ENCODE data around the gene PSPN. TPM values are rescaled to one million over a fixed set of nuclear protein-coding genes. Genes with fewer than 3 reads are reported as not detected.

Gene PSPN
- total RNA-seq, 6 experiments from 2014 or later: 0.55 to 1.9 (median 1.0) TPM

- peaks cover 0 to 52% (median 24%) of the 10 kb centered on the region in 4 donors for H3K36me3 ChIP-seq
- intact Hi-C loops (cut with DNase I): no loop called here
- no peak for ATAC-seq
Observed at GRCh38 chr19:6378486-6378885, 2.8 kb upstream of the PSPN start.

GRCh38 chr19:6378041-6378440, 2.3 kb upstream of the PSPN start:
- TF ChIP-seq CTCF (IDR thresholded peaks at IDR 0.05): no peak
- TF ChIP-seq POLR2A (IDR thresholded peaks at IDR 0.05): no peak
- WGBS (ENCODE audit: insufficient coverage, low coverage, low lambda C conversion rate, missing lambda C conversion rate): 72% methylated on average over 4 of the region's 6 CpGs
- H3K36me3 ChIP-seq: peaks cover 0 to 48% (median 22%) of the 10 kb centered on the region in 4 donors
- no peak overlapping the region for H3K4me3 ChIP-seq
- no peaks in the 10 kb centered on the region for H3K9me3 ChIP-seq
- H3K27ac ChIP-seq: no peak overlapping the region
- H3K4me1 ChIP-seq: no peaks in the 10 kb centered on the region
- intact Hi-C loops (cut with DNase I): no loop called here
- DNase-seq (no peak), ATAC-seq (no peak)
- no peaks in the 10 kb centered on the region for H3K27me3 ChIP-seq

More at GRCh38 chr19:6378486-6378885, 2.8 kb upstream of the PSPN start:
- no peak overlapping the region for H3K4me3 ChIP-seq
- H3K27ac ChIP-seq: no peak overlapping the region
- H3K27me3 ChIP-seq: no peaks in the 10 kb centered on the region
- 62% methylated on average over 2 of the region's 9 CpGs for WGBS (ENCODE audit: insufficient coverage, low coverage, low lambda C conversion rate, missing lambda C conversion rate)
- TF ChIP-seq CTCF (IDR thresholded peaks at IDR 0.05): no peak
- no peak for TF ChIP-seq POLR2A (IDR thresholded peaks at IDR 0.05)
- DNase-seq: no peak
- H3K4me1 ChIP-seq: no peaks in the 10 kb centered on the region
- H3K9me3 ChIP-seq: no peaks in the 10 kb centered on the region

GRCh38 chr19:6376512-6377190, 918 bp upstream of the PSPN start:
- no peak overlapping the region for H3K4me3 ChIP-seq
- DNase-seq (no peak), ATAC-seq (no peak)
- peaks cover 0 to 5% (median 3%) of the 10 kb centered on the region in 4 donors for H3K4me1 ChIP-seq
- 84% methylated on average over 14 of the region's 19 CpGs for WGBS (ENCODE audit: insufficient coverage, low coverage, low lambda C conversion rate, missing lambda C conversion rate)
- TF ChIP-seq CTCF (IDR thresholded peaks at IDR 0.05) (no peak), POLR2A (IDR thresholded peaks at IDR 0.05) (no peak)
- no peaks in the 10 kb centered on the region for H3K27me3 ChIP-seq
- H3K9me3 ChIP-seq: no peaks in the 10 kb centered on the region
- H3K27ac ChIP-seq: no peak overlapping the region
- intact Hi-C loops (cut with DNase I): no loop called here
- peaks cover 0 to 34% (median 15%) of the 10 kb centered on the region in 4 donors for H3K36me3 ChIP-seq

GRCh38 chr19:6374711-6375410, 872 bp downstream of the PSPN start:
- WGBS (ENCODE audit: insufficient coverage, low coverage, low lambda C conversion rate, missing lambda C conversion rate): no CpG with 5 or more reads among the region's 29 CpGs
- ATAC-seq: no peak
- H3K4me1 ChIP-seq: peaks cover 0 to 7% (median 3%) of the 10 kb centered on the region in 4 donors

More at GRCh38 chr19:6374711-6375410, 872 bp downstream of the PSPN start:
- no peaks in the 10 kb centered on the region for H3K9me3 ChIP-seq
- intact Hi-C loops (cut with DNase I): no loop called here
- no peak overlapping the region for H3K4me3 ChIP-seq
- DNase-seq: peak in 1 of 3 donors; percentile 25
- no peaks in the 10 kb centered on the region for H3K27me3 ChIP-seq
- H3K27ac ChIP-seq: no peak overlapping the region
- H3K36me3 ChIP-seq: peaks cover 0 to 16% (median 3%) of the 10 kb centered on the region in 4 donors
- TF ChIP-seq POLR2A (IDR thresholded peaks at IDR 0.05) (no peak), CTCF (IDR thresholded peaks at IDR 0.05) (no peak)

Measured in right lobe of liver (tissue), 6 donors.